ENCODE data around the gene PLN.

Gene PLN

GRCh38 chr6:118511930-118512715 is 36.0 kb upstream of the PLN start:
- no peaks in the 10 kb centered on the region for H3K36me3 ChIP-seq (ENCODE audit: insufficient read depth, low read length)
- no peak overlapping the region for H3K4me3 ChIP-seq (ENCODE audit: low read depth, low read length)
- H3K27me3 ChIP-seq (ENCODE audit: insufficient read depth, low read length) = no peaks in the 10 kb centered on the region
- no peak overlapping the region for H3K27ac ChIP-seq (ENCODE audit: low read depth, low read length)
- no peaks in the 10 kb centered on the region for H3K79me2 ChIP-seq (ENCODE audit: control insufficient read depth, insufficient read depth, low read length, unreplicated experiment)
- H2AFZ ChIP-seq (ENCODE audit: low read length, unreplicated experiment) = no peak overlapping the region
- no peaks in the 10 kb centered on the region for H3K4me1 ChIP-seq (ENCODE audit: control insufficient read depth, insufficient read depth, low read length, unreplicated experiment)

GRCh38 chr6:118514689-118515088 is 33.4 kb upstream of the PLN start:
- Histone ChIP-seq H2AFZ (ENCODE audit: low read length, unreplicated experiment) (no peak overlapping the region), H3K79me2 (ENCODE audit: control insufficient read depth, insufficient read depth, low read length, unreplicated experiment) (no peaks in the 10 kb centered on the region), H3K27ac (ENCODE audit: low read depth, low read length) (no peak overlapping the region), H3K4me3 (ENCODE audit: low read depth, low read length) (no peak overlapping the region), H3K4me1 (ENCODE audit: control insufficient read depth, insufficient read depth, low read length, unreplicated experiment) (no peaks in the 10 kb centered on the region), H3K36me3 (ENCODE audit: insufficient read depth, low read length) (no peaks in the 10 kb centered on the region), H3K27me3 (ENCODE audit: insufficient read depth, low read length) (no peaks in the 10 kb centered on the region)

GRCh38 chr6:118522422-118522821 is 25.7 kb upstream of the PLN start:
- Histone ChIP-seq H3K4me1 (ENCODE audit: control insufficient read depth, insufficient read depth, low read length, unreplicated experiment) (no peaks in the 10 kb centered on the region), H3K4me3 (ENCODE audit: low read depth, low read length) (no peak overlapping the region), H3K36me3 (ENCODE audit: insufficient read depth, low read length) (no peaks in the 10 kb centered on the region), H3K79me2 (ENCODE audit: control insufficient read depth, insufficient read depth, low read length, unreplicated experiment) (peaks cover 4% of the 10 kb centered on the region), H3K27ac (ENCODE audit: low read depth, low read length) (no peak overlapping the region), H3K27me3 (ENCODE audit: insufficient read depth, low read length) (no peaks in the 10 kb centered on the region), H2AFZ (ENCODE audit: low read length, unreplicated experiment) (no peak overlapping the region)

GRCh38 chr6:118523216-118523615 is 24.9 kb upstream of the PLN start:
- Histone ChIP-seq H2AFZ (ENCODE audit: low read length, unreplicated experiment) (no peak overlapping the region), H3K36me3 (ENCODE audit: insufficient read depth, low read length) (no peaks in the 10 kb centered on the region), H3K27ac (ENCODE audit: low read depth, low read length) (no peak overlapping the region), H3K4me3 (ENCODE audit: low read depth, low read length) (no peak overlapping the region), H3K4me1 (ENCODE audit: control insufficient read depth, insufficient read depth, low read length, unreplicated experiment) (no peaks in the 10 kb centered on the region), H3K79me2 (ENCODE audit: control insufficient read depth, insufficient read depth, low read length, unreplicated experiment) (peaks cover 4% of the 10 kb centered on the region), H3K27me3 (ENCODE audit: insufficient read depth, low read length) (no peaks in the 10 kb centered on the region)

- Histone ChIP-seq H3K4me1 (ENCODE audit: control insufficient read depth, insufficient read depth, low read length, unreplicated experiment) (no peaks in the 10 kb centered on the region), H2AFZ (ENCODE audit: low read length, unreplicated experiment) (no peak overlapping the region), H3K79me2 (ENCODE audit: control insufficient read depth, insufficient read depth, low read length, unreplicated experiment) (peaks cover 5% of the 10 kb centered on the region), H3K27ac (ENCODE audit: low read depth, low read length) (no peak overlapping the region), H3K4me3 (ENCODE audit: low read depth, low read length) (no peak overlapping the region), H3K27me3 (ENCODE audit: insufficient read depth, low read length) (no peaks in the 10 kb centered on the region), H3K36me3 (ENCODE audit: insufficient read depth, low read length) (no peaks in the 10 kb centered on the region)
These were observed 23.4 kb upstream of the PLN start for GRCh38 chr6:118524686-118525085.

- Histone ChIP-seq H3K27me3 (ENCODE audit: insufficient read depth, low read length) (no peaks in the 10 kb centered on the region), H3K79me2 (ENCODE audit: control insufficient read depth, insufficient read depth, low read length, unreplicated experiment) (peaks cover 12% of the 10 kb centered on the region), H3K4me3 (ENCODE audit: low read depth, low read length) (no peak overlapping the region)
These were observed 21.9 kb upstream of the PLN start for GRCh38 chr6:118525913-118526780.

GRCh38 chr6:118528129-118528528 is 20.0 kb upstream of the PLN start:
- Histone ChIP-seq H3K4me3 (ENCODE audit: low read depth, low read length) (no peak overlapping the region), H3K79me2 (ENCODE audit: control insufficient read depth, insufficient read depth, low read length, unreplicated experiment) (peaks cover 20% of the 10 kb centered on the region), H3K27ac (ENCODE audit: low read depth, low read length) (no peak overlapping the region), H3K27me3 (ENCODE audit: insufficient read depth, low read length) (no peaks in the 10 kb centered on the region), H3K36me3 (ENCODE audit: insufficient read depth, low read length) (no peaks in the 10 kb centered on the region), H2AFZ (ENCODE audit: low read length, unreplicated experiment) (no peak overlapping the region), H3K4me1 (ENCODE audit: control insufficient read depth, insufficient read depth, low read length, unreplicated experiment) (no peaks in the 10 kb centered on the region)

More at GRCh38 chr6:118525913-118526780, 21.9 kb upstream of the PLN start:
- Histone ChIP-seq H3K27ac (ENCODE audit: low read depth, low read length) (no peak overlapping the region), H3K36me3 (ENCODE audit: insufficient read depth, low read length) (no peaks in the 10 kb centered on the region), H3K4me1 (ENCODE audit: control insufficient read depth, insufficient read depth, low read length, unreplicated experiment) (no peaks in the 10 kb centered on the region), H2AFZ (ENCODE audit: low read length, unreplicated experiment) (no peak overlapping the region)

GRCh38 chr6:118529756-118530155 is 18.3 kb upstream of the PLN start:
- no peak overlapping the region for H3K27ac ChIP-seq (ENCODE audit: low read depth, low read length)
- H2AFZ ChIP-seq (ENCODE audit: low read length, unreplicated experiment) = no peak overlapping the region
- no peak overlapping the region for H3K4me3 ChIP-seq (ENCODE audit: low read depth, low read length)
- no peaks in the 10 kb centered on the region for H3K36me3 ChIP-seq (ENCODE audit: insufficient read depth, low read length)
- peaks cover 20% of the 10 kb centered on the region for H3K79me2 ChIP-seq (ENCODE audit: control insufficient read depth, insufficient read depth, low read length, unreplicated experiment)
- no peaks in the 10 kb centered on the region for H3K4me1 ChIP-seq (ENCODE audit: control insufficient read depth, insufficient read depth, low read length, unreplicated experiment)
- H3K27me3 ChIP-seq (ENCODE audit: insufficient read depth, low read length) = no peaks in the 10 kb centered on the region

- no peaks in the 10 kb centered on the region for H3K36me3 ChIP-seq (ENCODE audit: insufficient read depth, low read length)
- no peaks in the 10 kb centered on the region for H3K4me1 ChIP-seq (ENCODE audit: control insufficient read depth, insufficient read depth, low read length, unreplicated experiment)
- H3K27me3 ChIP-seq (ENCODE audit: insufficient read depth, low read length) = no peaks in the 10 kb centered on the region
- peaks cover 20% of the 10 kb centered on the region for H3K79me2 ChIP-seq (ENCODE audit: control insufficient read depth, insufficient read depth, low read length, unreplicated experiment)
- no peak overlapping the region for H3K4me3 ChIP-seq (ENCODE audit: low read depth, low read length)
- H3K27ac ChIP-seq (ENCODE audit: low read depth, low read length) = no peak overlapping the region
- H2AFZ ChIP-seq (ENCODE audit: low read length, unreplicated experiment) = no peak overlapping the region
These were observed 17.2 kb upstream of the PLN start for GRCh38 chr6:118530942-118531341.

- Histone ChIP-seq H3K79me2 (ENCODE audit: control insufficient read depth, insufficient read depth, low read length, unreplicated experiment) (peaks cover 18% of the 10 kb centered on the region), H3K27ac (ENCODE audit: low read depth, low read length) (no peak overlapping the region), H3K27me3 (ENCODE audit: insufficient read depth, low read length) (no peaks in the 10 kb centered on the region), H3K4me1 (ENCODE audit: control insufficient read depth, insufficient read depth, low read length, unreplicated experiment) (no peaks in the 10 kb centered on the region), H3K4me3 (ENCODE audit: low read depth, low read length) (no peak overlapping the region), H3K36me3 (ENCODE audit: insufficient read depth, low read length) (no peaks in the 10 kb centered on the region), H2AFZ (ENCODE audit: low read length, unreplicated experiment) (no peak overlapping the region)
These were observed 12.8 kb upstream of the PLN start for GRCh38 chr6:118535176-118535844.

All from ACC112 (cell line).